ENCODE results near the gene AGRN.
A peak's percentile ranks its signal among the peaks of the same experiment; 100 is the strongest.
"Not testable (repeated sequence)": the region's sequence is repeated elsewhere in the genome, so short reads cannot be mapped to it uniquely, and the experiment has no call there.

AGRN gene

GRCh38 chr1:1021010-1021919 lies 1.3 kb downstream of the AGRN start:
- no peak for DNase-seq (ENCODE audit: low read depth)

DNA sequence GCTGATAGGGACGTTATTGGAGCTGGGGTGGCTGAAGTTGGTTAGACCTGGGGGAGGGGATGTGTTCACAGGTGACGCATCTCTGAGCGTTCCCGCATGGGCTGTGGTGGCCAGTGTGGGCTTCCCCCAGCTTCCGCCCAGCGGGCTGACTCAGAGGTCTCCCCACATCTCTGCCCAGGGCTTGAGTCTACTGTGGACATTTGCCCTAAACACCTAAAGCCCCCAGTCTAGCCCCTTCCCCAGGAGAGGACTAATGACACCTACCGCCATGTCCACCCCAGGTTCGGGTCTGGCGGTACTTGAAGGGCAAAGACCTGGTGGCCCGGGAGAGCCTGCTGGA lies 2.0 kb downstream of the AGRN start:
- DNase-seq (ENCODE audit: low read depth) = no peak

GRCh38 chr1:1022302-1023009 lies 2.5 kb downstream of the AGRN start:
- DNase-seq (ENCODE audit: low read depth) = no peak

DNA sequence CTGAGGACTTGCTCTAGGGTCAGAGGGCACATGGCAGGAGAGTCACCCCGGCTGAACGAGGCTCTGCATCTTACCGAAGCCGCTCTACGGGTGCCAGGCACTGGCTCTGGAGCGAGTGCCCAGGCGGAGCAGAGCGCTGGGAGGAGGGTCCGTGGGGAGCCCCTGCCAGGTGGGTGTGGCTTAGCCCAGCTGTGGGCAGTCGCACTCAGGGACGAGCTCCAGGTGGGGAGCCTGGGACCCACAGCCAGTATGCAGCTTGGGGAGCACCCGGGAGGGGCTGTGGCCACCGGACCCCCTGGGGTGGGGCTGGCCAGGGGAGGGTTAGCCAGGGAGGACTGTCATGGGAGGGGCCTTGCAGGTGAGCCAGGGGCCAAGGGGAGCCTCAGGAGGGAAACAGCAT lies 3.8 kb downstream of the AGRN start:
- DNase-seq (ENCODE audit: low read depth) = no peak

- DNase-seq (ENCODE audit: low read depth) = no peak
These were observed 4.3 kb downstream of the AGRN start for GRCh38 chr1:1024149-1024770.

DNA sequence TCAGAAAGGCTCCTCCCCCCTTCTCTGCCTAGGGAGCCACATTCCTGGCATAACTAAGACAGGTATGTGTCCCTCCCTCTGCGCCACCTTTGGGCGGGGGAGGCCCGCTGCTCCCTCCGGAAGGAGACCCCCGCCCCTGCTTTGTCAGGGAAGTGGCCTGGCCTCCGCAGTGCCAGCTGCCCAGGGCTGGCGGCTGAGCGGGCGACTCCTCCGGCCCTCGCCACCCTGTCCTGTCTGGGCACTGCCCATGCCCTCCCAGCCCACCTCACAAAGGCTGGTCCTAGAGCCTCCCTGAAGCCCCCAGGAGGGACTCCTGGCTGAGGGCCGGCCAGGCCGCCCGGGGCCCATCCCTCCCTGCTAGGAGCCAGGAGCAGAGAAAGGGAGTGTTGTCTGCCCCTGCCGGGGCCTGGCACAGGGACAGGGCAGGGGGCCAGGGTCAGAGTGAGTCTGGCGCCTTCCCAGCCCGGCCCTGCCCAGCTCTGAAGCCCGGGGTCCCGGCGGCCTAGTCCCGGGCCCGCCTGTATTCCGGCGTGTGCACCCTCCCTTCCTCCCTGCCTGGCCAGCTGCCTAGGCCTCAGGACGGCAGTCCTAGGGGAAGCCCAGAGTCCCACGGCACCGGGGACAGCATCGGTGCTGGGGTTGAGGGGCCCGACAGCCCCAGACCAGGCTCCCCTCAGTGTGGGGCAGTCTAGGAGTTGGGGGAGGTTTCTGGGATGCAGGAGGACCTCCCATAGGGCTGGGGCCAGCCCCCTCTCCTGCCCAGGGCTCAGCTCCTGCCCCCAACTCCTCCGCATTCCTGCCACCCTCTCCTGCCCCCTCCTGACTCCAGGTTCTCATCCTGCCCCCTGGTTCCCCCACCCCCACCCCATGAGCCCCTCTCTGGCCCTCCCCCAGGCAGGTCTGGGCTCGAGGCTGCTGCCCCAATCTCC lies 5.1 kb downstream of the AGRN start:
- DNase-seq (ENCODE audit: low read depth) = no peak

GRCh38 chr1:1025730-1026129 lies 5.8 kb downstream of the AGRN start:
- no peak for DNase-seq (ENCODE audit: low read depth)

GRCh38 chr1:1026599-1027413 lies 6.9 kb downstream of the AGRN start:
- no peak for DNase-seq (ENCODE audit: low read depth)

- no peak for DNase-seq (ENCODE audit: low read depth)
These were observed 7.9 kb downstream of the AGRN start for GRCh38 chr1:1027791-1028190.

GRCh38 chr1:1030867-1031658 lies 11.1 kb downstream of the AGRN start:
- DNase-seq (ENCODE audit: low read depth) = not testable (repeated sequence)

GRCh38 chr1:1031659-1032235 lies 11.8 kb downstream of the AGRN start:
- no peak for DNase-seq (ENCODE audit: low read depth)

DNA sequence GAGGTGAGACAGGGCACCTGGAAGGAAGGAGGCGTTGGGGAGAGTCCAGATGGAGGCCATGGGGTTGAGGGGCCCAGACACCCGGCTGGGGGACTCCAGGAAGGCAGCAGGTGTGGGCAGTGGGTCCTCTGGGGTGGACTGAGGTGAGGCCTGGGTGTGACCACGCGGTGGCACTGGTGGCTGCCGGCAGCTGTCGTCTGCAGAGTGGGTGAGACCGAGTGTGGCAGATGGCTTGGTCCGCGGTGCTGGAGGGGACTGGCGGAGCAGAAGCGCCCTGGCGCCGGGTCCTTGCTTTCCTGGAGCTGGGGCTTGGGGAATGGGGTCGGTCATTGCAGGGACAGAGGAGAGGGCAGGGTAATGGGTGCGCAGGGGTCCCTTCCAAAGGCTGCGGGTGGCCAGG lies 12.5 kb downstream of the AGRN start:
- no peak for DNase-seq (ENCODE audit: low read depth)

- peak; percentile 88 for DNase-seq (ENCODE audit: low read depth)
These were observed 13.2 kb downstream of the AGRN start for GRCh38 chr1:1033009-1033587.

GRCh38 chr1:1033731-1034438 lies 14.0 kb downstream of the AGRN start:
- no peak for DNase-seq (ENCODE audit: low read depth)

GRCh38 chr1:1034439-1034781 lies 14.5 kb downstream of the AGRN start:
- no peak for DNase-seq (ENCODE audit: low read depth)

GRCh38 chr1:1035291-1035943 lies 15.5 kb downstream of the AGRN start:
- no peak for DNase-seq (ENCODE audit: low read depth)

DNA sequence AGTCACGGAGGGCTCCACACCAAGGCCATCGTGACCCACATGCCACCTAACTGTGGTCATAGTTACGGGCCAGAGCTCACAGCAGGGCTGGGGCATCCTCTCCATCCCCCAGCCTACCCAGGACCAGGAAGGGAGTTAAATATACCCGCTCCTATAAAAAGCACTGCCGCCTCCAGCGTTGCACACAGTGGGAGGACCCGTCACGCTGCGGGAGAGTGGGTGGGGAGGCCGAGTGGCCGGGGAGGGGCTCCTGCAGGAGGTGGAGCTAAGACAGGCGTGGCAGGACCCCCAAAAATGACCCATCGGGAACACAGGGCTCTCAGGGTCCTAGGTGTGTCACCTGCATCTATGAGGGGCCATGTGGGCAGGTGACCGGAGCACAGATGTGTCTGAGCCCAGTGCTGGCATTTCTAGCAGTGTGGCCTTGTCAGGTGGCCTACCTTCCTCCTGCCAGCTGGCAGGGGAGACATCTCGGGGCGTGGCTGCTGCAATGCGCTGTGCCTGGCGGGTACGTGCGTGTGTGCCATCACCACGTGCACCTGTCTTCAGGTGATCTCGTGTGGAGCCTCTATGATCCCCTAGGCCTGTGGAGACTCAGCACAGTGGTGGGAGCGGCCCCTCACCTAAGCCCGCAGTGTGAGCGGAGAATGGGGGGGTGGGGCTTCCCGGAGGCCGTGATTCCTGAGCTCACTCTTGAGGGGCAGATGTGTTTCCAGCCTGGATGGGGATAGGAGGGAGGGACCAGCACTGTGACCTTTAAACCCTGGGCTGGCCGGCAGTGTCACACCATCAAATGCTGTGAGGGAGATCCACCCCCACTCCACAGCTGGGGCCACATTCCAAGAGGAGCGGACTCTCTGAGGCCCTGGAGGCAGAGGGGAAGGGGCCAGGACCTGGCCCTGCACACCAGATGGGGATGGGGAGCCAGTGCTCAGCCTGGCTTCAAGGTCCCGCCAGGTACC lies 17.7 kb downstream of the AGRN start:
- no peak for DNase-seq (ENCODE audit: low read depth)

All from stimulated activated CD8-positive, alpha-beta memory T cell treated with anti-CD3 and anti-CD28 coated beads, Interleukin-12 subunit alpha, Interleukin-12 subunit beta, amount 100 ng/mL, for 4 hours (primary cell).